Aorta (tissue), 5 donors: Measurements from ENCODE around the gene SNAP25. TPM values are rescaled to one million over a fixed set of nuclear protein-coding genes. Genes with fewer than 3 reads are reported as not detected.

Experiments used
- ATAC-seq: fragments of 200-7000 bp; cut with Tn5 transposase; one replicate; pipeline ENCODE4 v1.9.1; 2022; ENCODE audit warnings: moderate library complexity; ENCODE audit not compliant: low FRiP score
- DNase-seq, 2 donors: peaks; one replicate each; pipeline ENCODE4 v3.0.0-alpha.2; 2020
- H3K27ac ChIP-seq, 2 donors: one replicate each; pipeline ENCODE4 v1.5.1; 2013; ENCODE audit warnings: low read length in 2 of 2, mild to moderate bottlenecking in 2 of 2, moderate library complexity in 2 of 2, control low read depth in 1 of 2, inconsistent platforms in 1 of 2, low read depth in 1 of 2
- H3K27me3 ChIP-seq, 2 donors: one replicate each; pipeline ENCODE4 v1.6.1; 2013; ENCODE audit warnings: control low read depth in 1 of 2, low read length in 1 of 2, mild to moderate bottlenecking in 1 of 2, moderate library complexity in 1 of 2; ENCODE audit not compliant: insufficient read depth in 2 of 2, control insufficient read depth in 1 of 2
- H3K36me3 ChIP-seq, 2 donors: one replicate each; pipeline ENCODE4 v1.6.1; 2013; ENCODE audit warnings: control low read depth in 1 of 2, low read length in 1 of 2, mild to moderate bottlenecking in 1 of 2; ENCODE audit not compliant: insufficient read depth in 2 of 2, control insufficient read depth in 1 of 2
- H3K4me1 ChIP-seq, 2 donors: one replicate each; pipeline ENCODE4 v1.6.1; 2013; ENCODE audit warnings: low read length in 2 of 2, control low read depth in 1 of 2, mild to moderate bottlenecking in 1 of 2, moderate library complexity in 1 of 2; ENCODE audit not compliant: insufficient read depth in 2 of 2, control insufficient read depth in 1 of 2
- H3K4me3 ChIP-seq, 2 donors: one replicate each; pipeline ENCODE4 v1.5.1; 2013; ENCODE audit warnings: low read length in 2 of 2, control low read depth in 1 of 2, mild to moderate bottlenecking in 1 of 2
- H3K9me3 ChIP-seq: one replicate; pipeline ENCODE4 v1.6.1; 2013; ENCODE audit warnings: mild to moderate bottlenecking, low read length; ENCODE audit not compliant: control insufficient read depth
- WGBS, 2 donors: extraction: QIAGEN DNeasy Blood & Tissue Kit; methylation state at CpG; one replicate each; pipeline ENCODE4 v1.1.7; 2013; 5-methylcytosine and 5-hydroxymethylcytosine counted together
- intact Hi-C, 2 donors: fragments of 100-400 bp; cut with DNase I; formaldehyde crosslinking; loops; one replicate each; pipeline versions ENCODE4 v1.14.2 to v1.15.0; 2022
- polyA plus RNA-seq, 2 donors: library from polyadenylated mRNA; stranded (reverse); fragments of 200-250 nt; gene quantifications; one replicate each; pipeline ENCODE4 v1.2.3, GENCODE V29; 2013
- total RNA-seq, 2 donors: library from RNA; stranded (reverse); fragmentation: NEBNext Ultra II Directional; extraction: Animal tissue kit (Norgen Biotek cat#: 25700); gene quantifications; one replicate each; pipeline ENCODE4 v1.2.1, GENCODE V29; 2021
- donor health status: healthy with polysubstance abuse.
- donor health status: Bipolar disorder and iron deficiency.
- donor health status: DM: no; HTN: no; CAD: no.
- donor health status: DM: no; HTN: no; CAD: no.
- donor health status: DM: yes; HTN: yes; CAD: no.

The SNAP25 gene
- total and polyA plus RNA-seq, 4 donors: 2.1 to 15.5 (median 7.1) TPM

GRCh38 chr20:10221021-10221420, 2.4 kb downstream of the SNAP25 start:
- no peak overlapping the region for H3K27ac ChIP-seq
- WGBS, 2 donors: 87 to 93% methylated on average over 6 of the region's 6 CpGs
- ATAC-seq (no peak), DNase-seq (no peak)
- H3K4me3 ChIP-seq: no peak overlapping the region
- H3K27me3 ChIP-seq: peaks cover 0 to 2% of the 10 kb centered on the region in 2 donors
- no peaks in the 10 kb centered on the region for H3K4me1 ChIP-seq
- intact Hi-C loops: loop anchor here in 1 of 2 donors (10.0 kb wide), 1 partner anchor 204 kb away; no protein-coding TSS in a partner anchor
- no peaks in the 10 kb centered on the region for H3K36me3 ChIP-seq
- H3K9me3 ChIP-seq: no peaks in the 10 kb centered on the region

GRCh38 chr20:10225439-10226060, 6.9 kb downstream of the SNAP25 start:
- intact Hi-C loops: loop anchor here in 1 of 2 donors (10.0 kb wide), 1 partner anchor 199 kb away; no protein-coding TSS in a partner anchor
- no peaks in the 10 kb centered on the region for H3K36me3 ChIP-seq
- WGBS, 2 donors: 81 to 89% methylated on average over 1 of the region's 1 CpG
- H3K4me1 ChIP-seq: no peaks in the 10 kb centered on the region
- peaks cover 0 to 3% of the 10 kb centered on the region in 2 donors for H3K27me3 ChIP-seq
- H3K9me3 ChIP-seq: no peaks in the 10 kb centered on the region
- no peak overlapping the region for H3K27ac ChIP-seq
- no peak overlapping the region for H3K4me3 ChIP-seq
- ATAC-seq (no peak), DNase-seq (no peak)

- H3K27ac ChIP-seq: no peak overlapping the region
- intact Hi-C loops: loop anchor here in 1 of 2 donors (10.0 kb wide), 1 partner anchor 196 kb away; no protein-coding TSS in a partner anchor
- H3K36me3 ChIP-seq: no peaks in the 10 kb centered on the region
- peaks cover 0 to 1% of the 10 kb centered on the region in 2 donors for H3K27me3 ChIP-seq
- no peaks in the 10 kb centered on the region for H3K9me3 ChIP-seq
- no peaks in the 10 kb centered on the region for H3K4me1 ChIP-seq
- 83% methylated on average over 2 of the region's 2 CpGs for WGBS, 2 donors
- ATAC-seq (no peak), DNase-seq (no peak)
- no peak overlapping the region for H3K4me3 ChIP-seq
These were observed 9.7 kb downstream of the SNAP25 start for GRCh38 chr20:10228330-10228729.

- H3K27me3 ChIP-seq: peaks cover 0 to 3% of the 10 kb centered on the region in 2 donors
- no peaks in the 10 kb centered on the region for H3K4me1 ChIP-seq
- ATAC-seq (peak; percentile 59), DNase-seq (no peak)
- H3K9me3 ChIP-seq: peaks cover 2% of the 10 kb centered on the region
- intact Hi-C loops: no loop called here
- H3K27ac ChIP-seq: no peak overlapping the region
- H3K4me3 ChIP-seq: no peak overlapping the region
- no peaks in the 10 kb centered on the region for H3K36me3 ChIP-seq
These were observed 12.7 kb downstream of the SNAP25 start for GRCh38 chr20:10231290-10231689.

GRCh38 chr20:10236540-10237533, 18.2 kb downstream of the SNAP25 start:
- Histone ChIP-seq H3K4me1 (no peaks in the 10 kb centered on the region), H3K9me3 (peaks cover 2% of the 10 kb centered on the region), H3K27ac (no peak overlapping the region), H3K4me3 (no peak overlapping the region), H3K36me3 (no peaks in the 10 kb centered on the region), H3K27me3 (peaks cover 0 to 2% of the 10 kb centered on the region in 2 donors)
- DNase-seq: no peak
- WGBS, 2 donors: 84 to 88% methylated on average over 10 of the region's 10 CpGs
- ATAC-seq: no peak
- intact Hi-C loops: no loop called here

GRCh38 chr20:10239954-10240353, 21.3 kb downstream of the SNAP25 start:
- peaks cover 0 to 2% of the 10 kb centered on the region in 2 donors for H3K27me3 ChIP-seq
- no peak overlapping the region for H3K27ac ChIP-seq
- H3K4me1 ChIP-seq: no peaks in the 10 kb centered on the region
- H3K4me3 ChIP-seq: no peak overlapping the region
- 52 to 61% methylated on average over 4 of the region's 4 CpGs for WGBS, 2 donors
- peaks cover 2% of the 10 kb centered on the region for H3K9me3 ChIP-seq
- intact Hi-C loops: no loop called here
- DNase-seq: no peak
- no peaks in the 10 kb centered on the region for H3K36me3 ChIP-seq
- ATAC-seq: no peak

- intact Hi-C loops: no loop called here
- ATAC-seq (no peak), DNase-seq (no peak)
- H3K4me1 ChIP-seq: no peaks in the 10 kb centered on the region
- H3K9me3 ChIP-seq: peaks cover under 1% of the 10 kb centered on the region
- no peaks in the 10 kb centered on the region for H3K36me3 ChIP-seq
- H3K27me3 ChIP-seq: peaks cover 0 to under 1% of the 10 kb centered on the region in 2 donors
- H3K4me3 ChIP-seq: no peak overlapping the region
- 88 to 89% methylated on average over 8 of the region's 8 CpGs for WGBS, 2 donors
- no peak overlapping the region for H3K27ac ChIP-seq
These were observed 22.0 kb downstream of the SNAP25 start for GRCh38 chr20:10240655-10241054.

- Histone ChIP-seq H3K4me1 (no peaks in the 10 kb centered on the region), H3K36me3 (no peaks in the 10 kb centered on the region), H3K9me3 (no peaks in the 10 kb centered on the region), H3K27ac (no peak overlapping the region), H3K4me3 (no peak overlapping the region), H3K27me3 (no peaks in the 10 kb centered on the region)
- DNase-seq: no peak
- 68 to 83% methylated on average over 2 of the region's 2 CpGs for WGBS, 2 donors
- no peak for ATAC-seq
- intact Hi-C loops: no loop called here
These were observed 23.5 kb downstream of the SNAP25 start for GRCh38 chr20:10242166-10242565.
